ENCODE data around the gene DCST1. TPM values are rescaled to one million over a fixed set of nuclear protein-coding genes. Genes with fewer than 3 reads are reported as not detected.
"Not testable (repeated sequence)": the region's sequence is repeated elsewhere in the genome, so short reads cannot be mapped to it uniquely, and the experiment has no call there.

The DCST1 gene, protein sequence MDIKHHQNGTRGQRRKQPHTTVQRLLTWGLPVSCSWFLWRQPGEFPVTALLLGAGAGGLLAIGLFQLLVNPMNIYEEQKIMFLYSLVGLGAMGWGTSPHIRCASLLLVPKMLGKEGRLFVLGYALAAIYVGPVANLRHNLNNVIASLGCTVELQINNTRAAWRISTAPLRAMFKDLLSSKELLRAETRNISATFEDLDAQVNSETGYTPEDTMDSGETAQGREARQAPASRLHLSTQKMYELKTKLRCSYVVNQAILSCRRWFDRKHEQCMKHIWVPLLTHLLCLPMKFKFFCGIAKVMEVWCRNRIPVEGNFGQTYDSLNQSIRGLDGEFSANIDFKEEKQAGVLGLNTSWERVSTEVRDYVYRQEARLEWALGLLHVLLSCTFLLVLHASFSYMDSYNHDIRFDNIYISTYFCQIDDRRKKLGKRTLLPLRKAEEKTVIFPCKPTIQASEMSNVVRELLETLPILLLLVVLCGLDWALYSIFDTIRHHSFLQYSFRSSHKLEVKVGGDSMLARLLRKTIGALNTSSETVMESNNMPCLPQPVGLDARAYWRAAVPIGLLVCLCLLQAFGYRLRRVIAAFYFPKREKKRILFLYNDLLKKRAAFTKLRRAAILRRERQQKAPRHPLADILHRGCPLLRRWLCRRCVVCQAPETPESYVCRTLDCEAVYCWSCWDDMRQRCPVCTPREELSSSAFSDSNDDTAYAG
- not detected for total RNA-seq
- not detected for polyA plus RNA-seq (2013, experiment 1 of 2)
- not detected for polyA plus RNA-seq (2013, experiment 2 of 2)
- long read RNA-seq, experiment 1: 0 reads
- long read RNA-seq, experiment 2, partial matches to known transcripts: 0 of 1 reads
- long read RNA-seq, experiment 2, other reads (novel, unspliced or antisense): 1 of 1 reads
- long read RNA-seq, experiment 3: 0 reads
- long read RNA-seq, experiment 4: 0 reads

DNA sequence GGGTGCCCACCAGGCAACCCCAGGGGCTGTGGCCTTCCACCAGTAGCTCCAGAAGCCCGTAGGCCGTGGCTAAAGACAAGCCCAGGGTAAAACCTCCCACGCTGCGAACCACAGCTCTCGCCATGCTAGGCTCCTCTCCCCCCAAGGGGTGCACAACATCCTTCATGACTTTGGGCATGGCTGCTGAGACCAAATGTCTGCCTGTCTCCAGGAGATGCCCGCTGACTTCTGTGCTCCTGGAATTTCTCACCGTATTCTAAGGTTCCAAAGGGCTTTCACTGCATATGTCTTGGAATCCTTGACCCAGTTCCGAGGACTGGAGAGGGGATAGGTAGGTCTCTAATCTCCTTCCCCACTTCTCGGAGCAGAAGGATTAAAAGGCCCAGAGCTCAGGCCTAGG lies at the start of gene DCST1, which contains the start of gene DCST2:
TSS of gene DCST1 (plus strand) at position 301 of the 400 bp plus-strand sequence. CDS start 213 bp downstream, outside the sequence.
TSS of gene DCST2 (minus strand) at position 258 of the 400 bp plus-strand sequence. CDS start at position 178, 80 bp downstream.
- no peak within 1 kb of the TSS for H3K9ac ChIP-seq (ENCODE audit: extremely low read depth, low read length, poor library complexity, severe bottlenecking)
- H3K4me1 ChIP-seq (ENCODE audit: control insufficient read depth, insufficient read depth, low read length): no peaks in the 10 kb centered on the region
- TF ChIP-seq, protein P1, sequence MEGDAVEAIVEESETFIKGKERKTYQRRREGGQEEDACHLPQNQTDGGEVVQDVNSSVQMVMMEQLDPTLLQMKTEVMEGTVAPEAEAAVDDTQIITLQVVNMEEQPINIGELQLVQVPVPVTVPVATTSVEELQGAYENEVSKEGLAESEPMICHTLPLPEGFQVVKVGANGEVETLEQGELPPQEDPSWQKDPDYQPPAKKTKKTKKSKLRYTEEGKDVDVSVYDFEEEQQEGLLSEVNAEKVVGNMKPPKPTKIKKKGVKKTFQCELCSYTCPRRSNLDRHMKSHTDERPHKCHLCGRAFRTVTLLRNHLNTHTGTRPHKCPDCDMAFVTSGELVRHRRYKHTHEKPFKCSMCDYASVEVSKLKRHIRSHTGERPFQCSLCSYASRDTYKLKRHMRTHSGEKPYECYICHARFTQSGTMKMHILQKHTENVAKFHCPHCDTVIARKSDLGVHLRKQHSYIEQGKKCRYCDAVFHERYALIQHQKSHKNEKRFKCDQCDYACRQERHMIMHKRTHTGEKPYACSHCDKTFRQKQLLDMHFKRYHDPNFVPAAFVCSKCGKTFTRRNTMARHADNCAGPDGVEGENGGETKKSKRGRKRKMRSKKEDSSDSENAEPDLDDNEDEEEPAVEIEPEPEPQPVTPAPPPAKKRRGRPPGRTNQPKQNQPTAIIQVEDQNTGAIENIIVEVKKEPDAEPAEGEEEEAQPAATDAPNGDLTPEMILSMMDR (conservative IDR thresholded peaks at IDR 0.05): no peak
- no peak within 1 kb of the TSS for H3K4me3 ChIP-seq (ENCODE audit: low read length)
- peaks cover 1% of the 10 kb centered on the region for H3K4me1 Mint-ChIP-seq
- no peak within 1 kb of the TSS for H3K27ac Mint-ChIP-seq
- H3K36me3 Mint-ChIP-seq (ENCODE audit: low read depth): no peaks in the 10 kb centered on the region
- no peak for DNase-seq
- no peak within 1 kb of the TSS for H3K27ac ChIP-seq (ENCODE audit: low read depth, low read length)
- no peaks in the 10 kb centered on the region for H3K9me3 ChIP-seq (ENCODE audit: control insufficient read depth, low read length)
- H3K36me3 ChIP-seq (ENCODE audit: control insufficient read depth, insufficient read depth, low read length): no peaks in the 10 kb centered on the region
- 88 to 97% methylated on average over 8 to 9 of the region's 9 CpGs for WGBS, 2 experiments (ENCODE audit: insufficient coverage in 1 of 2, insufficient read length in 1 of 2)
- H3K27me3 Mint-ChIP-seq (ENCODE audit: insufficient read depth): peaks cover 11% of the 10 kb centered on the region
- no peaks in the 10 kb centered on the region for H3K9me3 Mint-ChIP-seq
- H3K27me3 ChIP-seq (ENCODE audit: control insufficient read depth, insufficient read depth, low read length, poor library complexity, severe bottlenecking): no peaks in the 10 kb centered on the region
- H3K4me3 Mint-ChIP-seq: no peak within 1 kb of the TSS

GRCh38 chr1:154986736-154987135 lies 46.9 kb upstream of the DCST1 start:
- not testable (repeated sequence) for DNase-seq; H3K27me3 Mint-ChIP-seq (ENCODE audit: insufficient read depth); H3K9me3 Mint-ChIP-seq; H3K4me3 ChIP-seq (ENCODE audit: low read length); H3K9me3 ChIP-seq (ENCODE audit: control insufficient read depth, low read length); H3K4me1 ChIP-seq (ENCODE audit: control insufficient read depth, insufficient read depth, low read length); H3K27me3 ChIP-seq (ENCODE audit: control insufficient read depth, insufficient read depth, low read length, poor library complexity, severe bottlenecking); H3K4me1 Mint-ChIP-seq; H3K27ac Mint-ChIP-seq; H3K9ac ChIP-seq (ENCODE audit: extremely low read depth, low read length, poor library complexity, severe bottlenecking); H3K4me3 Mint-ChIP-seq; H3K27ac ChIP-seq (ENCODE audit: low read depth, low read length)
- 90 to 97% methylated on average over 2 to 4 of the region's 4 CpGs for whole genome bisulfite sequencing, 2 experiments (ENCODE audit: insufficient coverage in 1 of 2, insufficient read length in 1 of 2)
- H3K36me3 Mint-ChIP-seq (ENCODE audit: low read depth): peaks cover 41% of the 10 kb centered on the region
- peaks cover 42% of the 10 kb centered on the region for H3K36me3 ChIP-seq (ENCODE audit: control insufficient read depth, insufficient read depth, low read length)

DNA sequence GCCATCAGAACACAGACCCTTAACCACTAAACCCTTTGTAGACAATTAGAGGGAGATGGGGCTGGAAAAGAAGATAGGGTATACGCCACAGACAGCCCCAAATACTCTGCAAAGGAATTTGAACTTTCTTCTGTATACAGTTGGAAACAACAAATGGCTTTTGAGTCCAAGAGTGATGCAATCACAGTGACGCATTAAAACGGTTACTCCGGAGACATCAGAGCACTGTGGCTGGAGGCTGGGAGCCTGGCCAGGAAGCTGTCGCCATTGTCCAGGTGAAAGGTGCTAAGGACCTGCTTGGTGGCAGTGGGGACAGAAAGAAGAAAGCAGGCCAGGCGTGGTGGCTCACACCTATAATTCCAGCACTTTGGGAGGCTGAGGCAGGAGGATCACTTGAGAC lies 46.3 kb upstream of the DCST1 start:
- Histone ChIP-seq H3K27me3 (ENCODE audit: control insufficient read depth, insufficient read depth, low read length, poor library complexity, severe bottlenecking) (no peaks in the 10 kb centered on the region), H3K4me1 (ENCODE audit: control insufficient read depth, insufficient read depth, low read length) (no peaks in the 10 kb centered on the region), H3K9ac (ENCODE audit: extremely low read depth, low read length, poor library complexity, severe bottlenecking) (no peak overlapping the region), H3K4me3 (ENCODE audit: low read length) (no peak overlapping the region), H3K36me3 (ENCODE audit: control insufficient read depth, insufficient read depth, low read length) (peaks cover 42% of the 10 kb centered on the region), H3K27ac (ENCODE audit: low read depth, low read length) (no peak overlapping the region), H3K9me3 (ENCODE audit: control insufficient read depth, low read length) (no peaks in the 10 kb centered on the region)
- Mint-ChIP-seq H3K9me3 (no peaks in the 10 kb centered on the region), H3K4me1 (peaks cover 4% of the 10 kb centered on the region), H3K27ac (no peak overlapping the region), H3K36me3 (ENCODE audit: low read depth) (peaks cover 39% of the 10 kb centered on the region), H3K4me3 (no peak overlapping the region), H3K27me3 (ENCODE audit: insufficient read depth) (no peaks in the 10 kb centered on the region)
- no peak for DNase-seq
- TF ChIP-seq, protein P1 (conservative IDR thresholded peaks at IDR 0.05): no peak
- WGBS, 2 experiments (ENCODE audit: insufficient coverage in 1 of 2, insufficient read length in 1 of 2): 93 to 100% methylated on average over 4 to 6 of the region's 6 CpGs

Measured in endodermal cell (in vitro differentiated cells).